Chondrocyte (in vitro differentiated cells): ENCODE data around the gene TSHZ2. TPM values are rescaled to one million over a fixed set of nuclear protein-coding genes. Genes with fewer than 3 reads are reported as not detected.
"Not testable (repeated sequence)": the region's sequence is repeated elsewhere in the genome, so short reads cannot be mapped to it uniquely, and the experiment has no call there.

ENCODE experiments used
- DNase-seq: peaks from one replicate; pipeline ENCODE4 v3.0.0; 2021; ENCODE audit warnings: mixed read lengths, low spot score
- H3K27ac Mint-ChIP-seq: one replicate; pipeline ENCODE4 v1.8.0; 2021; ENCODE audit warnings: mild to moderate bottlenecking, moderate library complexity, mixed read lengths; ENCODE audit not compliant: unreplicated experiment
- H3K27me3 Mint-ChIP-seq: 2 replicates; pipeline ENCODE4 v1.8.0; 2021; ENCODE audit warnings: low read depth, mixed read lengths
- H3K36me3 Mint-ChIP-seq: 2 replicates; pipeline ENCODE4 v1.8.0; 2021; ENCODE audit warnings: low read depth, mixed read lengths
- H3K4me1 Mint-ChIP-seq: 2 replicates; pipeline ENCODE4 v1.8.0; 2021; ENCODE audit warnings: low read depth, mild to moderate bottlenecking, mixed read lengths
- H3K4me3 Mint-ChIP-seq: one replicate; pipeline ENCODE4 v1.8.0; 2021; ENCODE audit warnings: mild to moderate bottlenecking, moderate library complexity, mixed read lengths; ENCODE audit not compliant: unreplicated experiment
- H3K9me3 Mint-ChIP-seq: 2 replicates; pipeline ENCODE4 v1.8.0; 2021; ENCODE audit warnings: low read depth, mixed read lengths
- CTCF ChIP-seq: fragments of 200-600 bp; sonication (generic); IDR thresholded peaks from 2 replicates; pipeline ENCODE4 v1.5.0; 2021; ENCODE audit warnings: antibody characterized with exemption, mild to moderate bottlenecking, moderate library complexity
- total RNA-seq: library from RNA; stranded (reverse); gene quantifications from 3 replicates; pipeline ENCODE4 v1.2.1, GENCODE V29; 2021

The TSHZ2 gene
- total RNA-seq, 1 donor from 2014 or later: 0.37 TPM

GRCh38 chr20:53321596-53321995 lies 349.4 kb downstream of the TSHZ2 start:
- H3K27me3 Mint-ChIP-seq: peaks cover 3% of the 10 kb centered on the region
- TF ChIP-seq CTCF: no peak
- no peaks in the 10 kb centered on the region for H3K4me1 Mint-ChIP-seq
- DNase-seq: no peak
- peaks cover 4% of the 10 kb centered on the region for H3K9me3 Mint-ChIP-seq
- H3K4me3 Mint-ChIP-seq: no peak overlapping the region
- H3K36me3 Mint-ChIP-seq: no peaks in the 10 kb centered on the region
- no peak overlapping the region for H3K27ac Mint-ChIP-seq

- Mint-ChIP-seq H3K9me3 (peaks cover 6% of the 10 kb centered on the region), H3K4me3 (no peak overlapping the region), H3K27me3 (no peaks in the 10 kb centered on the region), H3K4me1 (no peaks in the 10 kb centered on the region), H3K36me3 (no peaks in the 10 kb centered on the region), H3K27ac (no peak overlapping the region)
- no peak for DNase-seq
- no peak for TF ChIP-seq CTCF
Observed at GRCh38 chr20:53322651-53323050, 350.5 kb downstream of the TSHZ2 start.

- not testable (repeated sequence) for H3K27ac Mint-ChIP-seq, H3K27me3 Mint-ChIP-seq, H3K4me1 Mint-ChIP-seq, H3K9me3 Mint-ChIP-seq, H3K4me3 Mint-ChIP-seq, H3K36me3 Mint-ChIP-seq, DNase-seq
Observed at GRCh38 chr20:53323460-53323859, 351.3 kb downstream of the TSHZ2 start.

DNA sequence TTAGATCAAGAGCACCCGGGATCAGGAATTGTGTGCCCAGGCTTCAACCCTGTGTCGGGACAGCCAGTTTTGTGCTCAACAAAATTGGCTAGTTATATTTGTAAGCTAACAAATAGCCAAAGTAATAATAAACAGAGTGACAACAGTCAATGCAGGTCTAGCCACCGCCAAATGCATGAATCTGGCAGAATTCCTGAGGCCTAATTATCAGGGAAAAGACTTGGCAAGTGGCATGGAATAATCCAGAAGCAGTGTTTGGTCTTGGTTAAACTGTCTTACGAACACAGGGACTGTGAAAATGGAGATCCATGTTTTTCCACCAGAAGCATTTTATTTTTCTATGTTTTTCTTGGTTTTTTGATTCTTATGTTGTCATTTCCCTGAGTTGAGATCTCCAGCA lies 352.7 kb downstream of the TSHZ2 start:
- H3K9me3 Mint-ChIP-seq: peaks cover 6% of the 10 kb centered on the region
- no peak for TF ChIP-seq CTCF
- H3K36me3 Mint-ChIP-seq: no peaks in the 10 kb centered on the region
- no peak overlapping the region for H3K4me3 Mint-ChIP-seq
- no peak overlapping the region for H3K27ac Mint-ChIP-seq
- no peaks in the 10 kb centered on the region for H3K4me1 Mint-ChIP-seq
- no peaks in the 10 kb centered on the region for H3K27me3 Mint-ChIP-seq
- no peak for DNase-seq

- peaks cover 10% of the 10 kb centered on the region for H3K4me1 Mint-ChIP-seq
- peaks cover 6% of the 10 kb centered on the region for H3K9me3 Mint-ChIP-seq
- H3K4me3 Mint-ChIP-seq: no peak overlapping the region
- TF ChIP-seq CTCF: no peak
- H3K27me3 Mint-ChIP-seq: no peaks in the 10 kb centered on the region
- no peak for DNase-seq
- no peaks in the 10 kb centered on the region for H3K36me3 Mint-ChIP-seq
- no peak overlapping the region for H3K27ac Mint-ChIP-seq
Observed at GRCh38 chr20:53328961-53329360, 356.8 kb downstream of the TSHZ2 start.

DNA sequence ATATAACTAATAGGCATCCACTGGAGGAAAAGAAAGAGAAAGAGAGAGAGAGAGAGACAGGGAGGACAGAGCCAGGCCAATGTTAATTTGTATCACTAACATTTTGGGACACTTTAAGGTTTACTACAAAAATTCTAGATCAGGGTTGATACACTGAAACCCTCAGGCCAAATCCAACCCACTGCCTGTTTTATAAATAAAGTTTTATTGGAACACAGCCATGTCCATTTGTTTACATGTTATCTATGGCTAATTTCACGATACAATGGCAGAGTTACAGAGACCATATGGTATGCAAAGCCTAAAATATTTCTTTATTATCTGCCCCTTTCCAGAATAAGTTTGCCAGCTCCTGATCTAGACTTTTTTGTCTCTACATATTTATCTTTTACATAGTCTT lies 357.6 kb downstream of the TSHZ2 start:
- Mint-ChIP-seq H3K4me1 (peaks cover 10% of the 10 kb centered on the region), H3K4me3 (no peak overlapping the region), H3K27ac (no peak overlapping the region), H3K36me3 (no peaks in the 10 kb centered on the region), H3K9me3 (peaks cover 6% of the 10 kb centered on the region), H3K27me3 (no peaks in the 10 kb centered on the region)
- DNase-seq: no peak
- no peak for TF ChIP-seq CTCF
